HG03460 (cell line): ENCODE measurements around the gene HUNK.
"Not testable (repeated sequence)": the region's sequence is repeated elsewhere in the genome, so short reads cannot be mapped to it uniquely, and the experiment has no call there.

Experiments used
- ATAC-seq: cut with Tn5 transposase; IDR thresholded peaks from one replicate; pipeline ENCODE4 v1.9.1; 2021; ENCODE audit not compliant: unreplicated experiment

The HUNK gene

DNA sequence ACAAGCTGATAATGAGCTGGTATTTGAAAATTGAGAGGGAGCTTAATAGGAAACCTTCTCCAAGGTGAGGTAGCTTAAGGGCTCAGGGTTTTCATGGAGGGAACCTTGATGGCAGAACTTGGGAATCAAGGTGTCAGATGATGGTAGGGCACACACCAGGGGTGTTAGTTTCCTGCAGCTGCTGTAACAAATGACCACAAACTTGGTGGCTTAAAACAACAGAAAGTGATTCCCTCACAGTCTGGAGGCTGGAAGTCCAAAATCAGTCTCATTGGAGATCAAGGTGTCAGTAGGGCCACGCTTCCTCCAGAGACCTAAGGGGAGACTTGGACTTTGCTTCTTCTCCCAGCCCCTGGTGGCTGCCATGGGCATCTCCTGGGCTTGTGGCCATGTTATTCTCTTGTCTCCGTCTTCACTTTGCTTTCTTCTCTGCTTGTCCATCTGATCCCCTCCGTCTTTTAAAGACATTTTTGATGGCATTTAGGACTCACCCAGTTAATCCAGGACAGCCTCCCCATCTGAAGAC, 45.5 kb downstream of the HUNK start:
- ATAC-seq, result no peak

- no peak for ATAC-seq
Measured at GRCh38 chr21:31920275-31920674, 47.5 kb downstream of the HUNK start.

GRCh38 chr21:31921079-31921478, 48.3 kb downstream of the HUNK start:
- ATAC-seq, result no peak

DNA sequence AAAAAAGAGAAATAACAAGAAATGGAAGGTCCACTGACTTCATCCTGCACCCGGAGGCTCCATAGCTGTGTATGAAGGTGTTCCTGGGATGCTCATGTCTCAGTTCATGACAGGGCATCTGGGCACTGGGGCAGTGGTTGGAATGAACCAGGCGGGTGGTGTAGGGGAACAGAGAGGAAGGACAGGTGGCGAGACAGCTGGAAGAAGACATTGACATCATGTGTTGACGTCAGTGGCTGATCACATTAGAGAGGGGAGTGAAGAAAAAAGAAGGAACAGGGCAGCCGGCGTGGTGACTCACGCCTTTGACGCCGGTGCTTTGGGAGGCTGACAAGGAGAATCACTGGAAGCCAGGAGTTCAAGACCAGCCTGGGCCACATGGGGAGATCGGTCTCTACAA, 50.1 kb downstream of the HUNK start:
- no peak for ATAC-seq

GRCh38 chr21:31923756-31924155, 50.9 kb downstream of the HUNK start:
- no peak for ATAC-seq

GRCh38 chr21:31924548-31924947, 51.7 kb downstream of the HUNK start:
- no peak for ATAC-seq

GRCh38 chr21:31926498-31926897, 53.7 kb downstream of the HUNK start:
- no peak for ATAC-seq

GRCh38 chr21:31927689-31928353, 55.0 kb downstream of the HUNK start:
- no peak for ATAC-seq

DNA sequence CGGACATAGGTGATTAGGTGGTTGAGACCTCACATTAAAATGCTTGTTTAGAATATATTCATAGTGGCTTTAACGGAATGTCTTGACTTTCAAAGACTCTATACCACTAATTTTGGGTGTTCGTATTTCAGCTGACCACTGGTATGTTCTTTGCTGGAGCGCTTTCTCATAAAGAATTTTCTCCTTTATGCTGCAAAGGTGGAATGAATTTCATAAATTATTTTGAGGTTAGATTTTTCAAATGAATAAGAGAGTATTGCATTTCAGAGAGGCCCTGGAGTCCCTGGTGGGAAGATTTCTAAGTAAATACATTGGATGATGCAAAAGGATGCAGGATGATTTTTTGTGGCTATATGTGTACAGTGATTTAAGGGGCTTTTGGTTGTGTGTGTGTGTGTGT, 55.8 kb downstream of the HUNK start:
- no peak for ATAC-seq

DNA sequence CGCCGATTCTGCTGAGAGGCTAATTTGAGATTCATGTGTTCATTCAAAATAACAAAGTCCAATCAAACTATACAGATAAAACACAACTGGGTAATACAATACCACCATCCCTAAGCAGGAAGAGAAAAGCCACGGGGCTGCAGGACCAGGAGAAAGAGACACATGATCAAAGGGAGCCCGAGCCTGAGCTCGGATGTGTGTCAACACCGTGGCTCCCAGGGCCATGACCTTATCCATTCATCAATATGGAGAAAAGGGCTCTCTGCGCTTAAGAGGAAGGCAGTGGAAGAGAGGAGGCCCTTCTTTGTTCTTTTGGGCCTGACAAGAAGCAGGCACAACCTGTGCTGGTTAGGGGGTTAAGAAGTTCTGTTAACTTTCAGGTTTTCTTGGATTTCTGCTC, 56.7 kb downstream of the HUNK start:
- no peak for ATAC-seq

- no peak for ATAC-seq
Measured at GRCh38 chr21:31930001-31930400, 57.2 kb downstream of the HUNK start.

DNA sequence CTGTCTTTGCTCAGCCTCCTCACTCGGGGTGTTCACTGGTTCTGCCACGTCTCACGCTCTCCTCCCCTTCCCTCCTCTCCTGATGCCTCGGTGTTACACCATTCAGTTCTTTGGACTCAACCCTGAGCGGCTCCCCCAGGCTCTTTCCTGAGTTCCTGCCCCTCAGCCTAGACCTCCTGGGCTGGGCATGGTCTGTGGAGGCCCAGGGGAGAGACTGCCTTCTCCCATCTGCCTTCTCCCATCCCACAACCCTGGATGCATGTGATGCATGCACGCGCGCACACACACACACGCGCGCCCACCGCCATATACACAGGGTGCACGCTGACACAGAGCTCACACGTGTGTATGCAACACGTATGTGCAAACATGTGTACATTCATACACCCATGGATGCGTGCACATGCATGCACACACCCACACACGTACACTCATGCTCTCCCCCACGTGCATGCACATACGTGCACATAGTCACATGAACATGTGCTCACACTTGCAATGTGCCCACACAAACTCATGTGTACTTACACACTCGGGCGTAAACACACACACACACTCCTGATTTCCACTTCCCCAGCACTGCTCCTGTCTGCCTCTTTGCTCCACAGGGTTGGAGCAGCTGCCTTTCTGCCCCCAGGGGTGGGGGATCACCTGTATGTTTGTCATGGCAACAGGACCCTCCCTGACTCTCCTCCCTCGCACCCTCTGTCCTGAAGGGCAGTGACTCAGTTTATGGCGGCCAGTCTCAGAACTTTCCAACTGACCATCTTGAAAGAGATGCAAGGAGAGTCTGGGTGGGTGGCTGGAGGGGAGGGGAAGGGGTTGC, 59.0 kb downstream of the HUNK start:
- ATAC-seq, result no peak

DNA sequence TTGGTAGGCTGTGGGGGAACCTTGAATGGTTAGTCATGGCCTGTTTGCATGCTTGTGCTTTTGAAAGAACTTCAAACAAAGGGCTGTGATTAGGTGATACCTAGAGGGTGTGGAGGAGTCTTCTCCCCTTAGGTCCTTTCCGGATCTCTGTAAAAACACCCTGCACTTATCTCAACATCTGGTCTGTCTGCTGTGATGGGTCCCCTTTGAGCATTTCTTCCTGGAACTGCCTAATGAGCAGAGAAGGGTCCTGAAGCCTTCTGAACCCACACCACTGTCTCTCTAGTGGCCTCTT, 59.6 kb downstream of the HUNK start:
- no peak for ATAC-seq

DNA sequence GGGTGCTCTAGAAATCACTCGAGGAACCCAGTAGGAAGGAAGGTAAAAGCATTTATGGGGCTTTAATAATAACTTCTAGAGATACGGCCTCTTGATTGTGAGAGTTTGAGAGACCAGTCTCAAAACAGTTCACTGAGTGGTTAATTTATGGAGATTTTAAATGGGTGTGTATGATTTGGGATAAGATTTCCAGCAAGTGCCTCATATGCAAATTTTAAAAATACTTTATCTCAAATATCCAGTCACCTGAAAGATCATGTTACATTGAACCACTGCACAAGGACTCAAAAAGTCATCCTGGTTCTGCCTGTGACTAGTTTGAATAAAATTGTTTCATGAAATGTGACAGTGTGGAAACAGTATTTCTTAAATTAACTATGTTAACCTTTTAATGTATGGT, 64.5 kb downstream of the HUNK start:
- no peak for ATAC-seq

- no peak for ATAC-seq
Measured at GRCh38 chr21:31938330-31939301, 65.8 kb downstream of the HUNK start.

- ATAC-seq, result no peak
Measured at GRCh38 chr21:31941694-31942093, 68.9 kb downstream of the HUNK start.

GRCh38 chr21:31943561-31943960, 70.7 kb downstream of the HUNK start:
- no peak for ATAC-seq

DNA sequence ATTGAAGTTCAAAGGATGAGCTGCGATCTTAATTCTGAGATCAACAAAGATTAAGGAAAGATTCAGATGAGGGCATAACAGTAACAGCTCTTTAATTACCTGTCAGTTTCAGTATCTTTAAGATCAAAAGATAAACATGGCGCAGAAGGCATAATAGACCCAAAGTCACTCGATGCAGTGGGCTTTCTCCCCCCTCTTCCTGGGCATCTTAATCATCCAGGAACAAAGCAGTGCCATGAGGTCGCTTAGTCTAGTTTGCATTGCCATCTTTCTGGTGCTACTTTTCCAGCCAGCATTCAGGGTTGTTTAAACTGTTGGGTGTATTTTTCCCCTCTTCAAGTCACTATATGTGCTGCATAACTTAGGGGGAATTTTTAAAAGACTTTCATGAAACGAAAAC, 72.3 kb downstream of the HUNK start:
- no peak for ATAC-seq

DNA sequence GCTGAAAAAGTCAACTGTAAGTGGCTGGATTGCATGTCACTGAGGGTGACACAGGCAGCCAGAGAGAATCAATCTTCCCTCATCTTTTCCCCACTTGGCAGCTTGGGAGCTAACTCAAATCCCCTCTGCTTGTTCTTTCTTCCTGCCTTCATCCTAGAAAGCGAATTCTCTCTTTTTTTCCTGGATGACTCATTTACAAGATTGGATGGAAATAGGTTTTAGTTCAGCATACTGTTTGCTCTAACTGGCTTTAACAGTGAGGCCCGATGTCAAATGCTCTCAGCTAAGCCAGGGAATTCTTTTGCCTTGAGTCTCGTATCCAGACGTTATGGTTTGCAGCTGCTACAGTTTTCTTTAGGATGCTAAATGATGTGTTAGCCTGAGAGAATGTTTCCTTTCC, 72.7 kb downstream of the HUNK start:
- ATAC-seq, result no peak

- ATAC-seq, result no peak
Measured at GRCh38 chr21:31946231-31946630, 73.4 kb downstream of the HUNK start.

GRCh38 chr21:31946876-31947550, 74.2 kb downstream of the HUNK start:
- ATAC-seq, result not testable (repeated sequence)
